ENCODE results near the gene CCDC6. TPM values are rescaled to one million over a fixed set of nuclear protein-coding genes. Genes with fewer than 3 reads are reported as not detected.

The CCDC6 gene
- total and polyA plus RNA-seq, 2 of the 8 experiments (the other 6 are each of a cell fraction or from before 2014, with no cell fraction given): 42.2 to 74.4 TPM

- TF ChIP-seq USF2 (IDR thresholded peaks at IDR 0.05; ENCODE audit: low read length) (no peak), CBX8 (IDR thresholded peaks at IDR 0.05; ENCODE audit: borderline replicate concordance, low read depth, low read length) (no peak), CTCF (IDR thresholded peaks at IDR 0.05; ENCODE audit: control extremely low read depth in 1 of 3, insufficient read depth in 1 of 3, low read depth in 1 of 3, low read length in 3 of 3) (no peak)
Measured at GRCh38 chr10:59868696-59869593, 37.4 kb downstream of the CCDC6 start (continued).

Measured in H1 (cell line).